Prostate gland (tissue), 2 donors: ENCODE results near the gene KRT86.

Experiments
- POLR2A ChIP-seq: fragments of 450-650 bp; IDR thresholded peaks from one replicate; pipeline ENCODE4 v1.6.1; 2016; ENCODE audit warnings: antibody characterized with exemption, mild to moderate bottlenecking
- TF ChIP-seq, protein P1 (sequence below), 4 experiments: fragments of 200-600 bp in 2 of 4; fragments of 450-650 bp in 2 of 4; sonication (generic) in 2 of 4; IDR thresholded peaks; 1 replicate in 3 of 4; 2 replicates in 1 of 4; pipeline ENCODE4 v1.5.1; 2016 to 2019; ENCODE audit warnings: antibody characterized with exemption in 4 of 4, mild to moderate bottlenecking in 2 of 4, moderate library complexity in 2 of 4

DNA sequence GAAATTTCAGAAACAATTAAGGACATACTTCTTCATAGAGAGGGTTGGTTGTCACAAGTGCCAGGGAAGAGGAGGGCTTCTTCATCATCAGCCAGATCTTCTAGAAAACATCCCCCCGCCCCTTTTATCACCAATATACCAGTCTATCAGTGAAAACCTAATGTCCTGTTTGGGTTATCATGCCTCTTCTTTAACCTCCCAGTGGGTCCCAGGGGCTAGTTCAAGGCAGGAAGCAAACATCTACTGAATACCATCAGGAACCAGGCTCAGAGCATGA is 13.3 kb upstream of the KRT86 start:
- TF ChIP-seq, protein P1, sequence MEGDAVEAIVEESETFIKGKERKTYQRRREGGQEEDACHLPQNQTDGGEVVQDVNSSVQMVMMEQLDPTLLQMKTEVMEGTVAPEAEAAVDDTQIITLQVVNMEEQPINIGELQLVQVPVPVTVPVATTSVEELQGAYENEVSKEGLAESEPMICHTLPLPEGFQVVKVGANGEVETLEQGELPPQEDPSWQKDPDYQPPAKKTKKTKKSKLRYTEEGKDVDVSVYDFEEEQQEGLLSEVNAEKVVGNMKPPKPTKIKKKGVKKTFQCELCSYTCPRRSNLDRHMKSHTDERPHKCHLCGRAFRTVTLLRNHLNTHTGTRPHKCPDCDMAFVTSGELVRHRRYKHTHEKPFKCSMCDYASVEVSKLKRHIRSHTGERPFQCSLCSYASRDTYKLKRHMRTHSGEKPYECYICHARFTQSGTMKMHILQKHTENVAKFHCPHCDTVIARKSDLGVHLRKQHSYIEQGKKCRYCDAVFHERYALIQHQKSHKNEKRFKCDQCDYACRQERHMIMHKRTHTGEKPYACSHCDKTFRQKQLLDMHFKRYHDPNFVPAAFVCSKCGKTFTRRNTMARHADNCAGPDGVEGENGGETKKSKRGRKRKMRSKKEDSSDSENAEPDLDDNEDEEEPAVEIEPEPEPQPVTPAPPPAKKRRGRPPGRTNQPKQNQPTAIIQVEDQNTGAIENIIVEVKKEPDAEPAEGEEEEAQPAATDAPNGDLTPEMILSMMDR (IDR thresholded peaks at IDR 0.05) = no peak
- TF ChIP-seq POLR2A = no peak
